Activated CD4-positive, CD25-positive, alpha-beta regulatory T cell treated with anti-CD3 and anti-CD28 coated beads, Interleukin-2, amount 50 U/mL, for 72 hours (primary cell): ENCODE data around the gene MIB2.
A peak's percentile ranks its signal among the peaks of the same experiment; 100 is the strongest.

Experiments used
- DNase-seq: peaks from one replicate; pipeline ENCODE4 v3.0.0; 2021

MIB2 gene

DNA sequence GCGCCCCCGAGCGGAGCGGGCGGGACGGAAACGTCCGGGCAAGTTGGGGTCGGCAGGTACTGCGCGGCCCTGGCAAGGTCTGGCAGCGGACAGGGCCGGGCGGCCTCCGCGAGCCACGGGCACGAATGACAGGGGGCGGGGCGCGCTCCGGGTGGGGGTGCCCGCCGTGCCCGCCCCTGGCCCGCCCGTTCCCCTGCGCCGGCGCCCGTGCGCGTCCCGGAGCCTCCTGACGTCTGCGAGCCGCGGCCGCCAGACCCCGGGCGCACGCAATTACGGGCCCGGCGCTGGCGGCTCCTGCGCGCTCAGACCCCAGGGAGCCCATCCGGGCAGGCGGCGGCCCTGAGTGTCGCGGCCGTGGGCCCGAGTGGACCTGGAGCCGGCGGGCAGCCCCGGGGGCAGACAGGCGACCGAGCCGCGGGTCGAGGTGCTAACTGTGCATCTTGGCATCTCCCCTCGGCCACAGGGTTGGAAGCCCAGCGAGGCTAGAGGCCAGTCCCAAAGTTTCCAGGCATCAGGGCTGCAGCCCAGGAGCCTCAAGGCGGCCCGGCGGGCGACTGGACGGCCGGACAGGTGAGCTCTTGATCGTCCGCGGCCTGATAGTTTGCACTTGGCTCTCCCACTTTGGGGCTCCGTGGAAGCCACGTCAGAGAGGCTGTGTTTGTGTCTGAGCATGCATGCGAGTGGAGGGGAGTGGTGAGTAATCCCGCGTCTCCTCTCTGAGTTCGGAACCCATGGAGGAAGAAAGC lies 918 bp downstream of the MIB2 start:
- peak; percentile 55 for DNase-seq

DNA sequence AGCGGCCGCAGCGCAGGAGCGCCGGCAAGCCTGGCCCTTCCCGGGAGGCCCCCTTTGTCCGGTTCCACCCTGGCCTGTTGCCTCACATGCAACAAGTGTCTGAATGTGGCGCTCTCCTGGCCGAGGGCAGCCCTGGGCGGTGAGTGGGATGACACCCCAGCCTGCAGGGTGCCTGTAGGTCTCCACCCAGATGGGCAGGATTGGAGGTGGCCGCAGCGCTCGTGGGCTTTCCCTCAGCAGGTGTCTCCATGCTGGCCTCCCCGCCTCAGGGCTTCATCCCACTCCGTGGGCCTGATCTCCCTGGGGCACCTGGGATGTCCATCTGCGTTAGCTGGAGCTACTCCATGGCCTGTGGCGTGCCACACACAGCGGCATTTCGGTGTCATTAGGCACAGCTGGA lies 1.5 kb downstream of the MIB2 start:
- DNase-seq = peak; percentile 30

DNA sequence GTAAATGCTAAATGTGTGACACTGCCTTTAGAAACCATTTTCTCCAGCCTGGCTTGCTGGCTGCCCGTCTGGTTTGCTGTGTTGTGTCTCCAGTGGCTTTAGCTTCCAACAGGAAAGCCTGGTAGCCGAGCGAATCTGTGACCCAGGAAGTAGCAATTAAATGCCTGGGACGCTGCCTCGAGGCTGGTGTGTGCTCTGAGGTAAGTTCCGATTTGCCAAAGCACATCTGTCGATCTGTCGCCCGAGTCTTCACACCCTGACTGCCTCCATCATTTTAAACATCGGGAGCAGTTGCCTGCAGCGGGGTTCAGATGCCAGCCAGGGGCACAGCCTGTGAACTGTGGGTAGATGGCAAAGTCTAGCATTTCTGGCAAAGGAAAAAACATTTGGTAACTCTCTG lies 2.2 kb downstream of the MIB2 start:
- DNase-seq = peak; percentile 27

DNA sequence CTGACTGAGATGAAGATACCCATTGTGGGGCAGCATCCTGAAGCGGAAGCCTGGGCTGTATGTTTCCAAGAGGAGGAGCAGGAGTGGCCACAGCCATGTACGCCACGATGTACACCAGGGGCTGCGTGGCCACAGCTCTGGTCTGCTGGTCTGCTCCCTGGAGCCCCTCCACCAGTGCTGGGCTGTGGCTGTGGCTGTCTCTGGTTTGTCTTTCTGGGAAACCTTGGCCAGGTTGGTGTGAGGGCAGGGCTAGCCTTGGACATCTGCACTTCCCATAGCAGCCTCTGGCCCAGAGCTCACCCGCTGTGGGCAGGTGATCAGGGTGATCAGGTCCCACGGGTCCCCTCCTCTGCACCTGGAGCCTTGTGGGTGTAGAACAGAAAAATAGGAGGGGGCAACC lies 2.6 kb downstream of the MIB2 start:
- DNase-seq = no peak

DNA sequence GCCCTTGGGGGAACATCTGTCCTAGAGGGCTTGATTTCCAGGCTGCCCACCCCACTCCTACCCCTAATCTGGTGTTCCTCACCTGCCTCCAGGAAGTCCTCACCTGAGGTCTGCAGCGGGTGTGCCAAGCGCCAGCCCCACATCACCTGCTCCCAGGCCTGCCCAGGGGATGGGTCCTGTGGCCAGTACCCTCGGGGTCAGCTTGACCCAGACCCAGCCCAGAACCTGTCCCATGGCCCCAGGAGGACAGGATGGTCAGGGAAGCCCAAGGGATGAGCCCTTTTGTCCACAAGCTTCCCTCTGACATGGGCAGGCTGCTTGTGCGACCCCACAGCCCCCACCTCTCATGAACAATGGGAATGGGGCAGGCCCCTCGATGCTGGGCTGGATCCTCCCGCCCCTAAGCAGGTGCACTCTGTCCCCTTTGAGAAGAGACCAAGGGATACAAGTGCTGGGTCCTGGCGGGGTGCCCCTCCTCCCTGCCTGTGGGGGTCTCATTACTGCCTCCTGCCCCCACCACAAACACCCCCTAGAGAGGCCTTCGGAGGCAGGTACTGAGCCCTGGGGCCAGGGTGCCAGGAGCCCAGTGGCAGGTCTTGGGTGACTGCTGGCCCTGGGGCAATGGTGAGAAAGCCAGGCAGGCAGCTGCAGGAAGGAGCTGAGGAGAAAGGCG lies 3.2 kb downstream of the MIB2 start:
- no peak for DNase-seq

DNA sequence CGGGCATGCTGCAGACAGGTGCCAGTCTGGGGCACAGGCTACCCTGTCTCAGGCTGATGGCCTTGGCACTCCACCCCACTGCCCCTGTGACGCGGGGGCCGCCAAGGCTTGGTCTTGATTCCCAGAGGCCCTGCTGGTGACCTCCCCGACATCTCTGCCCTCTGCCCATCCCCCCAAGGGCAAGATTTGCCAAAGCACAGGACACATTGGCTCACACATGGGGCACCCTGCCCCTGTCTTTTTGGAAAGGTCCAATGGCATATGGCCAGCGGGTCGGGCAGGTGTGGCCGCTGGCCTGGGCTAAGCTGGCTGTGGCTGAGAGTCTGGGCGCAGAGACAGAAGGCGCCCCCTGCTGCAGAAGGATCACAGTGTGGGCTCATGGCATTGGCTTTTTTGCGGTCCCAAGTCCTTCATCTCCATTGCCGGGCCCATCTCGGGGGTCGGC lies 4.6 kb downstream of the MIB2 start:
- DNase-seq = no peak

DNA sequence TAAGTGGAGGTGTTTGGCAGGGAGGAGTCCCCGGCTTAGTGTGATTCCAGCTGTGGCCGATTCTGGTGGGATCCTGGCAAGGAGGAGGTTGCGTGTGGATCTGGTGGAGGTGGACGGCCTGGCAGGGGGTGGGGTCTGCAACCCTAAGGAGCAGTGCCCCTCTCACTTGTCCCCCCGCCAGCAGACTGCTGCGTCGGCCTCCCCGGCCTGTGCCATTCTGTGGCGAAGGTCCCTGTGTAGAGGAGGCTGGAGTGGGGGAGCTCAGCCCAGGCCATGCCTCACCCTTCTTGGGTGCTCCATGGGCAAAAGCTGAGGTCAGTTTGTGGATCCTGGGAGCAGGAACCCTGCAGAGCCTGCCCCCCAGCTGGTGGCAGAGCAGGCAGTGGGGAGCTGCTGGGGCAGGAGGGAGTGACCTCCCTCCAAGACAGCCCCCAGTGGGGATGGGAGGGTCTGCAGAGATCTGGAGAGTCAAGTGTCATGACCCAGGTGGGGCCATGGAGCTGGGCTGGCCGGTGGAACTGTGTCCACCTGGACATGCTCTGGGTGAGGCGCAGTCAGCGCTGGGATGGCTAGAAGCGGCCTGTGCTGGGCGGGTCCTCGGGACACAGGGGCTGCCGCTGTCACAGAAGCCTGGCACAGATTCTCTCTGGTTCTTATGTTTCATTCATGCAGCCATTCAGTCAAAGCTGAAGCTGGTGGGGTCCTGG lies 5.3 kb downstream of the MIB2 start:
- DNase-seq = no peak

DNA sequence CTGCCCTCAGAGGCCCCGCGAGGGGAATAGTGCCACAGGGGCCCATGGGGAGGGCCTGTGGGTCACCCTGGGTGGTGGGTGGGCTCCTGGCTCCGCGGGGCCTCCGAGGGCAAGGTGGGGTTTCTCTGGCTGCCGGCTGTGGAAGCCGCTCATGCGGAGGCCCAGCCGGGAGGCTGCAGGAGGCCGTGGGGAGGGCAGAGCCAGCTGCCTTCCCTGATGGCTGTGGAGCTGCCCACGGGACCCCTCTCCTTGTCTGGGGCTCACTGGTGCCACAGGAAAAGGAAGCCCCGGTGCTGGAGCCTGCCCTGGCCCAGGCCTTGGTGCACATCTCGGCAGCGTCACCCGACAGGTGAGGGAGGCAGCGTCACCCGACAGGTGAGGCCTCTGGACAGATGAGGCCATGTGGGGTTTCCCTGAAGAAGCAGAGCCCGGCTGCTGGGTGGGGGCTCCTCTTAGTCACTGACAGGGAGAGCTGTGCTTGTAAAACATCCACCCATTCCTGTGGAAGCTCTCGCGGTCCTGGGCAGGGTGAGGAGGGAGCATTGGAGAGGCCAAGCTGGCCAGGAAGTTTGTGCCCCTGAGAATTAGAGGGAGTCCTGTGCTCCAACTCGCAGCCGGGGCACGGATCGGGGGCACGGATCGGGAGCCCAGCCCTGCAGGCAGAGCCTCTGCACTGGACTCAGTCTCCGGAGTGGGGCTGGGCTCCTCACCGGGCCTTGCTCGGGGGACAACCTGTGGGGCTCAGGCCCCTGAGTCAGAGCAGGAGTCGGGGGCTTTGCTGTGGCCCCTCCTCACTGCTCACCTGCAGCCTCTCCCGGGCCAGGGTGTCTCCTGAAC lies 6.1 kb downstream of the MIB2 start:
- DNase-seq = no peak

DNA sequence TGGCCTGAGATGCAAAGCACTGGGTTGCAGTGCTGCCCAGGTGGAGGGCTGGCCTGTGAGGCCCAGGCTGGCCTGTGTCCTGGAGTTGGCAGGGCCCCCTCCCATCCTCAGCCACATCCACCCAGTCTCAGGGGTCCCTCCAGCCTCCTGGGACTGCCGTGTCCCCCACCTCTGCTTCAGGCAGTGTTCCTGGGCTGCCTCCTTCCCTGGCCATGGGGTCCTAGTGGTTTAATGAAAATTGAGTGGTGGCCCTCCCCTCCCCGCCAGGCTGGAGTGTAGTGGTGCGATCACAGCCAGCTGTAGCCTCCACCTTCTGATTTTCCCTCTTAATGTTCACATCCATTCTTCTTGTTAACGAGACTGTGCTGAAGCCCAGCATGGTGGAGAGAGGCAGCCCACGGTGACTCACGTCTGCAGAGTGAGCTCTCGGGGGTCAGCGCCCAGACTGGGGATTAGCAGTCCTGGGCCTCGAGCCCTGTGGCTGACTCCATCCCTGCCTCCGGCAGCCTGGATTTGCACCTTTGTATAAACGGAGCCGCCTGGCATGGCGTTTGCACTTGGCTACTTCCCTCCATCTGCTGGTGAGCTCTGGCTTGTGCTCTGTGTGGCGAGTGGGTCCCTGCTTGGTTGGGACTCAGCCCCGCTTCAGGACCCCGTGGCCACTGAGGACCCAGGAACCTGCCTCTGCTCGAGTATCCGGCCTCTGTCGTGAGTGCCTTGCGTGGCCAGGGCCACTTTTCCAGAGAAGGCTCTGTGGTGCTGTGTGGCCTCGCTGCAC lies 6.9 kb downstream of the MIB2 start:
- no peak for DNase-seq

DNA sequence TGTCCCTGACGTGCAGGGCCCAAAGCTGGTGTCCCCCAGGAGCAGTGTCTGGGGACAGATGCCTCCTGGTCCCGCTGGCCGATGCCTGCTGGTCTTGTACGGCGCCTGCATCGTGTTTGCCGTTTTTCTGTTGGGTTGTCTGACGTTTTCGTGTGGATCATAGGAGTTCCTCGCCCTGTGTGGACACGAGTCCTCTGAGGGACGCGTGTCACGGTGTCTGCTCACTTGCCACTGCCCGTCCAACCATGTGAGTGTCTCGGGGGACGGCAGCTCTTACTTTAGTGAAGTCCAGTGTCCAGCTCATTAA lies 7.4 kb downstream of the MIB2 start:
- no peak for DNase-seq

DNA sequence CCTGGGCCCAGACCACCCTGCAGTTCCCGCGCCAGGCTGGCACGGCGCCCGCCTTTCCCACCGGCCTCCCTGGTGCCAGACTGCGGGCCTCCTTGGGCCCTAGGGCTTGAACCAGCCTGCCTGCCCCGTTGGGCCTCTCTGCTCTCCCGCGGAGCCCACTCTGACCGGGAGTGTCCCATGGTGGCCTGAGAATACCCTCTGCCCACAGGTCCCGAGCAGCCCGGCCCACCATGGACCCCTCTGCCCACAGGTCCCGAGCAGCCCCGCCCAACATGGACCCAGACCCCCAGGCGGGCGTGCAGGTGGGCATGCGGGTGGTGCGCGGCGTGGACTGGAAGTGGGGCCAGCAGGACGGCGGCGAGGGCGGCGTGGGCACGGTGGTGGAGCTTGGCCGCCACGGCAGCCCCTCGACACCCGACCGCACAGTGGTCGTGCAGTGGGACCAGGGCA lies 7.9 kb downstream of the MIB2 start:
- no peak for DNase-seq

DNA sequence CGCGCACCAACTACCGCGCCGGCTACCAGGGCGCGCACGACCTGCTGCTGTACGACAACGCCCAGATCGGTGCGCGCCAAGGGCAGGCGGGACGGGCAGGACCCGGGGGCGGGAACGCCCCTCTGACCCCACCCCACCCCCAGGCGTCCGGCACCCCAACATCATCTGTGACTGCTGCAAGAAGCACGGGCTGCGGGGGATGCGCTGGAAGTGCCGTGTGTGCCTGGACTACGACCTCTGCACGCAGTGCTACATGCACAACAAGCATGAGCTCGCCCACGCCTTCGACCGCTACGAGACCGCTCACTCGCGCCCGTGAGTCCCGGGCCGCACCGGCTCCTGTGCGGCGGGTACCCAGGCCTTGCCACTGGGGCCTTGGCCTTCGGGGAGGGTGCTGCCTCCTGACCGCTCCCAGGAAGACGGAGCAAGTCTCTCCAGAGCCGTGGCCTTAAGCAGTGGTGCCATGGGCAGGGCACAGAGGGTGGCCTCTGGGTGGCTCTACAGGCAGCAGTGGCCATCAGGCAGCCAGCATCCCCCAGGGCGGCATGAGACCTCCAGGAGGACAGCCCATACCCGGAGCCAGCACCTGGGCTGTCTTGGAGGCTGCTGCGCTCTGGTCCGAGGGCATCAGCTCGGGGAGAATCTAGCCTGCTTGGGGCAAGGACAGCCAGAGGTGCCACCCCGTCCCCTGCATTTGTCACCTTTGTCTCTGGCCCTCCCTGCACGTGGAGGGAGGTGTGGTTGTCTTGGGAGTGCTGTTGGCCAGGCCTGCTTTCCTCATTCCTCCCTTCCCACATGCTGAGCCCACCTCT lies 8.5 kb downstream of the MIB2 start:
- DNase-seq = no peak

DNA sequence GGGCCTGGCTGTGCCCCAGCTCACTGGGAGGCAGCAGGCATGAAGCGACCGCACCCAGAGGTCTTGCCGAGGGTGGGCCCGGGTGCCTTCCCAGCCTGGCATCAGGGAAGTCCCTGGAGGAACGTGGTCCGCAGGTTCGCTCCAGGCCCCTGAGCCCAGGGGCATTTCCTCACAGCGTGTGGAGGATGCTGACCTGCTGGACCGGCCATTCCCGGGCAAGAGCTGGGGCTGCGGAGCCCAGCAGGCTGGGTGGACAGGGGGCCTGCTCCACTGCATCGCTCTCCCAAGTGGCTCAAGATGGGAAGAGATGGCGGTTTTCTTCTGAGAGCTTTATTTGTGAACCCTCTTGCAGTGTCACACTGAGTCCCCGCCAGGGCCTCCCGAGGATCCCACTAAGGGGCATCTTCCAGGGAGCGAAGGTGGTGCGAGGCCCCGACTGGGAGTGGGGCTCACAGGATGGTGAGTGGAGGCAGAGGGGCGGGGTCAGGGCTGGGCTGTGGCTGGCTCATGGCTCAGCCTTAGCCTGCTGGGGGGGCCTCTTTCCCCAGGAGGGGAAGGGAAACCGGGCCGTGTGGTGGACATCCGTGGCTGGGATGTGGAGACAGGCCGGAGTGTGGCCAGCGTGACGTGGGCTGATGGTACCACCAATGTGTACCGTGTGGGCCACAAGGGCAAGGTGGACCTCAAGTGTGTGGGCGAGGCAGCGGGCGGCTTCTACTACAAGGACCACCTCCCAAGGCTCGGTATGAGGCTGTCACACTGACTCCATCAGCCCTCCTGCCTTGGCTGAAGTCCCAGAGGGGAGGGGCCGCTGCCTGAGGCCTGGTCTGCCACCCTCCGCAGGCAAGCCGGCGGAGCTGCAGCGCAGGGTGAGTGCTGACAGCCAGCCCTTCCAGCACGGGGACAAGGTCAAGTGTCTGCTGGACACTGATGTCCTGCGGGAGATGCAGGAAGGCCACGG lies 9.4 kb downstream of the MIB2 start:
- no peak for DNase-seq

DNA sequence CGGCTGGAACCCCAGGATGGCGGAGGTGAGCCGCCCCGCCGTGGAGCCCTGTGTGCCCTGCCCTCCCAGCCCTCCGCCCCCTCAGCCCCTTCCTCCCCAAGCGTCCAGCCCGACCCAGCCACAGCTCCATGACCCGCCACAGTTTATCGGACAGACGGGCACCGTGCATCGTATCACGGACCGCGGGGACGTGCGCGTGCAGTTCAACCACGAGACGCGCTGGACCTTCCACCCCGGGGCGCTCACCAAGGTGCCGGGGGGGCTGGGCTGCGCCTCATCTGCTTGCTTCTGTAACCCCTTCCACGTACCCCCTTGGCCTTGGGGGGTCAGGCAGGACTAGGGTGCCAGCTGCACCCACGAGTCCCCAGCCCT lies 10.1 kb downstream of the MIB2 start:
- no peak for DNase-seq

DNA sequence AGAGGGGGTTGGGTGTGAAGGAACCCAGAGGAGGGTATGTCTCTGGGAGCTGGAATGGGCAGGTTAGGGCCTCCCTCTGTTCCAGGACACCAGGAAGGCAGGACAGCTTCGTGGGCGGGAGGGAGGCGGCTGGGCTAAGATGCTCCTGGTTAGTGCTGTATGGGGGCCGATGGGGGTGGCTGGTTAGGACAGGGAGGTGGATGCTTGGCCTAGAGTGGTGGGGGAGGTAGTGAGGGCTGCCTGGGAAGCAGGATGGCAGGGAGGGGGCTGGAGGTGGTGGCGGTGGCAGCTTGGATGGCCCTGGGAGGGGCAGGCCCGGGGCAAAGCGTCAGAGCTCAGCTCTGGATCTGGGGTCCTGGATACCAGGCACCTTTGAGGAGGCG lies 10.5 kb downstream of the MIB2 start:
- peak; percentile 29 for DNase-seq

DNA sequence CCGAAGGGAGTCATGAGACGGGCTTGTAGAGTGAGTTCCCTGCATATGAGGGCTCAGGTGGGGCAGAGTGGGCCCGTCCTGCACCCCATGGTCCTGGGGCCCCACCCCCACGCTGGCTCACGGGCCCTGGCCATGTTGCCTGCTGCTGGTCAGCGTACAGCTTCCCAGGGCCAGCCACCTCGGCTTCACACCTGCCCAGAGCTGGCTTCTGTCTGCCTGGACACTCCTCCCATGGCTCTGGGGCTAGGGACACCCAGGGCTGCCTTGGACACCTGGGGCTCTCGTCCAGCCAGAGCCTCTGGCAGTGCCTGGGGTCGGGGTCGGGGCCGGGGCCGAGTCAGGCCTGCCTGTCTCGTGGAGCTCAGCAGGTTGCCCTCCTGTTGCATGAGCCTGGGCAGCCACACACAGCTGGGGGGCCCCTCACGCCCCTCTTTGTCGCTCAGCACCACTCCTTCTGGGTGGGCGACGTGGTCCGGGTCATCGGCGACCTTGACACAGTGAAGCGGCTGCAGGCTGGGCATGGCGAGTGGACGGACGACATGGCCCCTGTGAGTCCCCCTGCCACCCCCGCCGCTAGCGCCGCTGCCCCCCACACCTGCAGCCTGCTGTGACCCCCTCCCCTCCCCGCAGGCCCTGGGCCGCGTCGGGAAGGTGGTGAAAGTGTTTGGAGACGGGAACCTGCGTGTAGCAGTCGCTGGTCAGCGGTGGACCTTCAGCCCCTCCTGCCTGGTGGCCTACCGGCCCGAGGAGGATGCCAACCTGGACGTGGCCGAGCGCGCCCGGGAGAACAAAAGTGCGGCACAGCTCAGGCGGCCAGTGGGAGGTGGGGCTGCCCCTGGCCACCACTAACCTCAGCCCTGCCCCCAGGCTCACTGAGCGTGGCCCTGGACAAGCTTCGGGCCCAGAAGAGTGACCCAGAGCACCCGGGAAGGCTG lies 11.2 kb downstream of the MIB2 start:
- peak; percentile 31 for DNase-seq

DNA sequence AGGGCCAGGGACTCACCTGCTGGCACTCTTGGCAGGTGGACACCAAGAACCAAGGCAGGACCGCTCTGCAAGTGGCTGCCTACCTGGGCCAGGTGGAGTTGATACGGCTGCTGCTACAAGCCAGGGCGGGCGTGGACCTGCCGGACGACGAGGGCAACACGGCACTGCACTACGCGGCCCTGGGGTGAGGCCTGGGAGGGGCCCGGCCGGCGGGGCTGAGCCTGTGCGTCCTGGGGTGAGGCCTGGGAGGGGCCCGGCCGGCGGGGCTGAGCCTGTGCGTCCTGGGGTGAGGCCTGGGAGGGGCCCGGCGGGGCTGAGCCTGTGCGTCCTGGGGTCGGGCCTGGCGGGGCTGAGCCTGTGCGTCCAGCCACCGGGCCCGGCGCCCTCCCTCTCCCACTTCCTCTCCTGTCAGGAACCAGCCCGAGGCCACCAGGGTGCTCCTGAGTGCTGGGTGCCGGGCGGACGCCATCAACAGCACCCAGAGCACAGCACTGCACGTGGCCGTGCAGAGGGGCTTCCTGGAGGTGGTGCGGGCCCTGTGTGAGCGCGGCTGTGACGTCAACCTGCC lies 12.0 kb downstream of the MIB2 start:
- DNase-seq = peak; percentile 29

DNA sequence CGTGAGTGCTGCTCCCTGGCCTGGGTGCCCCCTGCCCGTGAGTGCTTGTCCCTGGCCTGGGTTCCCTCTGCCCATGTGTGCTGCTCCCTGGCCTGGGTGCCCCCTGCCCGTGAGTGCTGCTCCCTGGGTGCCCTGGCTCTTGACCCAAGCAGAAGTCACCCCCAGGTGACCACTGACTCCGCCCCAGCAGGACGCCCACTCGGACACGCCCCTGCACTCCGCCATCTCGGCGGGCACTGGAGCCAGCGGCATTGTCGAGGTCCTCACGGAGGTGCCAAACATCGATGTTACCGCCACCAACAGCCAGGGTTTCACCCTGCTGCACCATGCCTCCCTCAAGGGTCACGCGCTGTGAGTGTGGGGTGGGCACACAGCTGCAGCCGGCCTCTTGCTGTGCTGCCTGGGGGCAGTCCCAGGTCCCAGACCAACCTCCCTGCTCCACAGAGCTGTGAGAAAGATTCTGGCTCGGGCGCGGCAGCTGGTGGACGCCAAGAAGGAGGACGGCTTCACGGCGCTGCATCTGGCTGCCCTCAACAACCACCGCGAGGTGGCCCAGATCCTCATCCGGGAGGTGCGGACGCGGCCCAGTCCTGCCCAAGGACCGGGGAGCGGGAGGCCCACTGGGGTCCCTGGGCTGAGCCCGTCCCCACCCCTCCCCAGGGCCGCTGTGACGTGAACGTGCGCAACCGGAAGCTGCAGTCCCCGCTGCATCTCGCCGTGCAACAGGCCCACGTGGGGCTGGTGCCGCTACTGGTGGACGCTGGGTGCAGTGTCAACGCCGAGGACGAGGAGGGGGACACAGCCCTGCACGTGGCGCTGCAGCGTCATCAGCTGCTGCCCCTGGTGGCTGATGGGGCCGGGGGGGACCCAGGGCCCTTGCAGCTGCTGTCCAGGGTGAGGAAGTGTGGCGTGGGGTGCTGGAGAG lies 12.8 kb downstream of the MIB2 start:
- peak; percentile 34 for DNase-seq
